Activated T-cell treated with anti-CD3 and anti-CD28 coated beads, Interleukin-2, amount 50 U/mL, for 24 hours (primary cell): Measurements from ENCODE around the gene COX7A2L.

Experiments
- DNase-seq: peaks from one replicate; pipeline ENCODE4 v3.0.0-alpha.2; 2020
- H3K27ac Mint-ChIP-seq: 2 replicates; pipeline ENCODE4 v1.8.0; 2020; ENCODE audit warnings: mild to moderate bottlenecking, mixed read lengths
- H3K27me3 Mint-ChIP-seq: 2 replicates; pipeline ENCODE4 v1.8.0; 2020; ENCODE audit warnings: mixed read lengths
- H3K36me3 Mint-ChIP-seq: 2 replicates; pipeline ENCODE4 v1.8.0; 2020; ENCODE audit warnings: low read depth, mixed read lengths
- H3K4me1 Mint-ChIP-seq: 2 replicates; pipeline ENCODE4 v1.8.0; 2020; ENCODE audit warnings: low read depth, mixed read lengths
- H3K4me3 Mint-ChIP-seq: 2 replicates; pipeline ENCODE4 v1.8.0; 2020; ENCODE audit warnings: mild to moderate bottlenecking, moderate library complexity, mixed read lengths
- H3K9me3 Mint-ChIP-seq: 2 replicates; pipeline ENCODE4 v1.8.0; 2020; ENCODE audit warnings: mixed read lengths

The COX7A2L gene

DNA sequence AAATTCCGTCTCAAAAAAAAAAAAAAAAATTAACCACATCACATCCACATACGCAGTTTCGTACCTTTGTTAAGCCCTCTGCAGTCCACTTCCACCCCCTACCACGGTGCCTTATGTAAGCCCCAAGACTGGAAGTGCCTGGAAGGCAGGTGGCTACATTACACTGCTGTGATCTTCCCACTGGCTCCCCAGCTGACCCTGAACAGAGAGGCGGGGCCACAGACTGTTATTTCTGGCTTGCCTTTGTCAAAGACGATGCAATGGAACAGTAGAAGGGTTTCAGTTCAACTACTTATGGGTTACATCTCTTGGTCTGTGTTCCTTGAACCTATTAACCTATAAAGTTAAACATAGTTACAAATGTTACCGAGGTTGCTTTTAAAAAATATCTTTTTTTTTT is 15.7 kb upstream of the COX7A2L start:
- Mint-ChIP-seq H3K27me3 (no peaks in the 10 kb centered on the region), H3K36me3 (no peaks in the 10 kb centered on the region), H3K9me3 (no peaks in the 10 kb centered on the region), H3K4me1 (no peaks in the 10 kb centered on the region), H3K4me3 (no peak overlapping the region), H3K27ac (no peak overlapping the region)
- no peak for DNase-seq

DNA sequence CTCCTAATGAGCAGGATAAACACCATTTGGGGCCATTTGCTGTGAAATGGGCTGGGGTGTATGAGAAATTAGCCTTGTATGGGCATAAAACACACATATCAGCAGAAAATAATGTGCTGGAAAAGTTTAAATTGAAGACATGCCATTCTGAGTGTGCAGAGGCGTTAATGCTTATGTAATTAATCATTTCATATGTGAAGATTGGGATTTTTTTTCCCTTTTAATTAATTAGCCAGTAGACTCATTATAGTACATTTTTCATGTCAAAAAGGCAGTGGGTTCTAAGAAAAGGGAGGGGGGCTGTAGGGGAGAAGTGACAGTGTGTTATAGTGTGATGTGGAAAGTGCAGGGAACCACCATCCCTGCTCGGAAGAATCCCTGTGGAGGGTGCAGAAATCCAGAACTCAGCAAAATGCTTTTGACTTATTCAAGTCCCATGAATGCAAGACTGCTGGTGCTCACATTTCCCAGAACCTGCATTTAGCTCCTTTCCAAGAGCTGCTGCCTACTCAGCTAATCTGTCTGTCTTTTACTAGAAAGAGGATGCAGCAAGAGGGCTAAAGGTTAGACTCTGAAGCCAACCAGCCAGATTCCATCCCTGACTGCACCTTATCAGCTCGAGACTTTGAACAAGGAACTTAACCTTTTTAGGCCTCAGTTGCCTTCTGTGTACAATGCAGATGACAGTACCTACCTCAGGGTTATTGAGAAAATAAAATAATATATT is 11.6 kb upstream of the COX7A2L start:
- no peak for DNase-seq
- peaks cover 6% of the 10 kb centered on the region for H3K4me1 Mint-ChIP-seq

DNA sequence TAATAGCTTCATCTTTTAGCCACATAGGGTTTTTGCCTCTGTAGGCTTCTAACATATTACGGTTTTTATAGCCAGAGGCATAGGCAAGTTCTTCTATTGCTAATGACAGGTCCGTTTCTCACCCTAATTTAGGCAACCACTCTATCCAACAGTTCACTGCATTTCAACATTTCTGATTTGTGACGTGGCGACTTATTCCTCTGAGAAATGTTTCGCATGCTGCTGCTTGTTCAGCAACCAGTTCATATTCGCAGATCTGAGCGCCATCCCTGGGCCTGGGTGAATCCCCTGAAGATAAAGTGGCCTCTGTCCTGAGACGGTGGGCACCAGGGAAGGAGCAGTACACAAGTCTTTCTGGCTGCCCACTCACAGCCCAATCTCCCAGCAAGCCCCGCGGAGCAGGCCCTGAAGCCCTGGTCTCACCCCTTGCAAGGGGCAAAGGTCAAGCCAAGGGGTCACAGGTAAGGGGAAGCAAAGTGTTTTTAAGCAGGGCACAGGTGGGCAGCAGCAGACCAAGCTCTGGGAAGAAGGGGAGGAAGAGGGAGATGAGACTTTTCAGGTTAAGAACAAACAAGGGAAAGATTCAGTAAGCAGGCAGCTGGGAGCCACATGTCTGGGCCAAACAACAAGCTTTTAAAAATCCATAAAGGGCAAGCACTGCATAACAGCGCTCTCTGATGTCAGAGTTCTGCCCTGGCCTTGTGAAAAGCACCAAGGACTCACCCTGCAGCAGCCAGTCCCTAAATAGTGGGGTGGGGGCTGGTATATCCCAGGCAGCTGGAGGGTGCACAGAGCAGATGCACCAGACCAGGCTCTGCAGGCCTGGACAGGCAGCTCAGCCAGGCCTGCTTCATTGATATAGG is 10.8 kb upstream of the COX7A2L start:
- Mint-ChIP-seq H3K4me3 (no peak overlapping the region), H3K36me3 (no peaks in the 10 kb centered on the region), H3K4me1 (peaks cover 7% of the 10 kb centered on the region), H3K27me3 (no peaks in the 10 kb centered on the region), H3K27ac (no peak overlapping the region), H3K9me3 (no peaks in the 10 kb centered on the region)
- DNase-seq, result no peak

More for the DNA sequence above, 11.6 kb upstream of the COX7A2L start:
- no peak overlapping the region for H3K27ac Mint-ChIP-seq
- H3K27me3 Mint-ChIP-seq, result no peaks in the 10 kb centered on the region
- no peaks in the 10 kb centered on the region for H3K36me3 Mint-ChIP-seq
- H3K4me3 Mint-ChIP-seq, result no peak overlapping the region
- no peaks in the 10 kb centered on the region for H3K9me3 Mint-ChIP-seq

DNA sequence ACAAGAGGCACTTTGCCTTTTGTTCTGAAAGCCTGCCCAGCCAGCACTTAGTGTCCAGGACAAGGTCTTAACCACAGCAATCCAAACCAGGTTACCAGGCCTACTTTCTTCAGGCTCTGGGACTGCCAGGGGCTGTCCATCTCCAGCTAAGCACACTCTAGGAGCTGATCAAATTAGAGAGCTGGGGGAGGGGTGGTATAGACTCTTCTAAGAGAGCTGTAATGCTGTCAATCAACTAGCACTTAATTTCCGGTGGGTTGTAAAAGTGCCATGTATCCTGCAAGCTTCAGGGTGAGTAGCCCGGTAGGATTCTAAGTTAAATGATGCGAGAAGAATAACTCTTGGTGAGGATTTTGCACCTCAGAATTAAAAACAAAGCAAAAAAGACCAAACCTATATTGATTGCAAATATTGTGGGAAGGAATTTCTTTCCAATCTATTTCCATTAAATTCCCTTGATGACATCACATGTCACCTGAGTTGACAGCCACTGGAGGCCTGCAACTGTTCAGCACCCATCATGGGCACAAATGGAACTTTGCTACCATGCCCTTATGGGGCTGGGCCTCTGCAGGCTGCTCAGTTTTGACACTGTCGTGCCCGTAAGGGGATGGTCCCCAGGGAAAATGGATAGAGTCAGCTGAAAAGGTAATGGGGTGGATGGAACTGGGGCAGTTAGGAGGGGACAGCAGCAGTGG is 8.7 kb upstream of the COX7A2L start:
- H3K9me3 Mint-ChIP-seq, result no peaks in the 10 kb centered on the region
- H3K36me3 Mint-ChIP-seq, result no peaks in the 10 kb centered on the region
- no peaks in the 10 kb centered on the region for H3K27me3 Mint-ChIP-seq
- peaks cover 7% of the 10 kb centered on the region for H3K4me1 Mint-ChIP-seq
- H3K4me3 Mint-ChIP-seq, result no peak overlapping the region
- DNase-seq, result no peak
- no peak overlapping the region for H3K27ac Mint-ChIP-seq

DNA sequence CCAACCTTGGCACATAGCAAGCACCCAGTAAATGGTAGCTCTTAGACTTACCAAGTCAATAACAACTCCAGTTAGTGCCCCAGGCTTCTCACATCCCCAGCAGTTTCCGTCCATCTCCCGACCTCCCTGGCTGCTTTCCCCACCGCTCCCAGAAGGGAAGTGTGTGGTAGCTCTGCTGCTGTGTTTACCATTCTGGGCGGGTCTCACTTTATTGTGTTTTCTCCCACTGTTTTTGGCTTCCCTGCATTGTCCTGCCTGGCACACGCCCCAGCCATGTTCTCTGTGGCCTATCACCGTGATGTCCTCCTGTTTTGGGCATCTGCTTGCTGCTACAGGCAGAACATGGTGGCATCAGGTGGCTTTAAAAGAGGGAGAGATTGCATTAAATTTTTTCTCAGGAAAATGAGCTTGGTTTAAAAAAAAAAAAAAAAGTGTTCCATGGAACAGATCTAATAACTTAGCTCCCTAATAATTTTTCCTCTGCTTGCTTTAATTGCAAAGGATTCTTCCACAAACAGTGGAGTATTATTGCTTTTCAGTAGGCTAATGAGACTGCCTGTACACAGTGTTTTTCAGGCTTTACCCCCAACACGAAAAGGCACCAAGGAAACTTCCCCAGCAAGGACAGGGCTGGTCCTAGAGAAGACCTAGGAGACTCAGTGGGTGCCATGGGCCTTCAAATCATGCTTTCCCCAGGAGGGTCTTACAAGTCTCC is 8.0 kb upstream of the COX7A2L start:
- DNase-seq, result no peak
- Mint-ChIP-seq H3K36me3 (no peaks in the 10 kb centered on the region), H3K9me3 (no peaks in the 10 kb centered on the region), H3K4me3 (no peak overlapping the region), H3K27ac (no peak overlapping the region), H3K4me1 (peaks cover 7% of the 10 kb centered on the region), H3K27me3 (no peaks in the 10 kb centered on the region)

DNA sequence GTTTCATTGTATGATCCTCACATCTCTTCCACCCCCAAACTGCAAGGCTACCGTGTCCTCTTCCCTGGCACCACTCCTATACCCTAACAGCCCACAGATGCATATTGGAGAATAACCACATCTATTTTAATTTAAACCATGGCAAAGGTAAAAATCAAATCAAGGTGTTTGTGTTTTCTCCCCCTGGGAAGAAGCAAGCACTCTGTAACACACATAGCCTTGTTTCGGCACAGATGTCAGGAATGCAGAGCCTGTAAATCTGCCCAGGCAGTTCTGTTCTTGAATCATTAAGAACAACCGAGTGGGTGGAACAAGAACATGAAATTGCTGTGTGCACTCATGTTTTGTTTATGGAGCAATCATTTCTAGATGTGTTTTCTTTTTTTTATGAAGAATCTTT is 6.8 kb upstream of the COX7A2L start:
- Mint-ChIP-seq H3K27ac (no peak overlapping the region), H3K36me3 (no peaks in the 10 kb centered on the region), H3K27me3 (no peaks in the 10 kb centered on the region), H3K4me1 (peaks cover 7% of the 10 kb centered on the region), H3K4me3 (no peak overlapping the region), H3K9me3 (no peaks in the 10 kb centered on the region)
- DNase-seq, result no peak

DNA sequence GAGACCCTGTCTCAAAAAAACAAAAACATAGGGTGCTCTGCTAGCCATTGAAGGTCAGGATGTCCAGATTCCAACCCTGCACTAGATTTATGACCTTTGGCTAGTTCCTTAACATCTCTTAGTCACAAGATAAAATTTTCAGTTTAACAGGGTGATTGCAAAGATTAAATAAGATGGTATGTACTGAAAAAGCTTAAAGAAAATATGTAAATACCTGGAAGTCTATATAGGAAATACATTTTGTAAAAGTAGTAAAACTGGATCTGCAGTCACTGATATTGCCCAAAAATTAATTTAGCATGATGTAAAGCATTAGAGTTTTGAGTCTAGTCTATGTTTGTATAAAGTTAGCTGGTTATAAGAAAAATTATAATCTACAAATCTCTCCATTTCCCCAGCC is 5.4 kb upstream of the COX7A2L start:
- Mint-ChIP-seq H3K4me1 (peaks cover 18% of the 10 kb centered on the region), H3K27me3 (no peaks in the 10 kb centered on the region), H3K9me3 (no peaks in the 10 kb centered on the region), H3K4me3 (no peak overlapping the region), H3K36me3 (no peaks in the 10 kb centered on the region), H3K27ac (no peak overlapping the region)
- no peak for DNase-seq

DNA sequence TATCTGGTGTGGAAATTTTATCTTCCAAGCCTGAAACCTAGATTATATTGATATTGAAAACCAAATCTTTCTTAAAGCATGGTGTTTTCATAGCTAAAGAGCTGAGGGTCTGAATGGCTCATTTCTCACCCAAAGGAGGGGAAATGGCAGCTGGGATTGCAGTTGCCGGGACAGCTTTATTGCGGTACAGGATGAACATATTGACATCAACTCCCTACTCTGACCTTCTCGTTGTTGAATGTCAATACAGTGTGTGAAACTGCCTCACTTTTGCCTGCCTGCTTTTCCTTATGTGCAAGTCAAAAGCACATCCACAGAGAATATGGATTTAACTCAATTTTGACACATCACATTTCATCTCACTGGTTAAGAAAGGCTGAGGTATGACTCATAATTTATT is 3.6 kb upstream of the COX7A2L start:
- peaks cover 23% of the 10 kb centered on the region for H3K4me1 Mint-ChIP-seq
- no peak overlapping the region for H3K27ac Mint-ChIP-seq
- DNase-seq, result no peak
- H3K27me3 Mint-ChIP-seq, result no peaks in the 10 kb centered on the region
- H3K9me3 Mint-ChIP-seq, result no peaks in the 10 kb centered on the region
- peaks cover 16% of the 10 kb centered on the region for H3K36me3 Mint-ChIP-seq
- H3K4me3 Mint-ChIP-seq, result no peak overlapping the region

DNA sequence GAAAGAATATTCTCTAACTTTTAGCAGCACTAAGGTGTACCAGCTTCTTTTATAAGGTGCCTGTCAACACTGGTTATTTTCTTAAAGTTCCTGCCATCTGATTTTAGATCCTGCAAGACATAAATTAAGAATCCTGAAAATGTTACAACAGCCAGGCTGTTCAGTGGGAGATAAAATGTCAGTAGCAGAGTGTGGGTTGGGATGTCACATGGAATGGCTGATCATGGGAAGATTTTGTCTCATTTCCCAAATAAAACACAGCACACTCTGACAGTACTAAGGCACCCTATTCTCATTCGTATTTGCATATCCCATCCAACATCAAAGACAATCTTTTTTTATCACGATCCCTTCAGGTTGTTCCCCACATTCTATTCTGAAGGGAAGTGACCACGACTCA is 2.4 kb upstream of the COX7A2L start:
- H3K4me3 Mint-ChIP-seq, result no peak overlapping the region
- H3K9me3 Mint-ChIP-seq, result no peaks in the 10 kb centered on the region
- peaks cover 34% of the 10 kb centered on the region for H3K4me1 Mint-ChIP-seq
- H3K36me3 Mint-ChIP-seq, result peaks cover 21% of the 10 kb centered on the region
- no peaks in the 10 kb centered on the region for H3K27me3 Mint-ChIP-seq
- no peak overlapping the region for H3K27ac Mint-ChIP-seq
- DNase-seq, result no peak

DNA sequence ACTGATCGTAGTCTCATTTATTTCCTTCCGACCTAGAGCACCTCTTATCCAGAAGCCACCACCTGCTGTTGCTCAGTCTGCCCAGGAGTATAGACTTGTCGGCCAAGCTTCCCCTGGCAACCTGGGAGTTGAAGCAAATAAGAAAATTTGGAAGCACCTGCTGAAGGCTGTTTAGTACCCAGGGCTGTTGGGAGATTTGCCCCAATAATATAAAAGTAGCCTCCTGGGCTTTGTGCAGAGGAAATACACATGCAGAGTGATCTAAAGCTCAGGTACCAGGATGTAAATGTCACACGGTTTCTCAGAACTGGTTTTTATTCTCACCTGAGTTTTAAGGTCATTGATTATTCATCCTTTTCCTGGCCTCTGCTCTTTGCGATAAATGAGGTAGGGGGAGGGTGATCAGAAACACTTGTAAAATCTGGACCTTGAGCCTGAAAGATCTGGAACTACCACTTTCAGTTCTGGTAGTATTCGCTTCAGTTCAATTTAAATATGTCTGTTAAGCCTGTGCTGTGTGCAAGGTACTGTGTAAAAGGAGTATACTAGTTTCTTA is 789 bp upstream of the COX7A2L start:
- H3K36me3 Mint-ChIP-seq, result peaks cover 32% of the 10 kb centered on the region
- peak overlapping the region; percentile 100 for H3K27ac Mint-ChIP-seq
- H3K4me3 Mint-ChIP-seq, result peak overlapping the region; percentile 88
- no peak for DNase-seq
- no peaks in the 10 kb centered on the region for H3K9me3 Mint-ChIP-seq
- peaks cover 44% of the 10 kb centered on the region for H3K4me1 Mint-ChIP-seq
- H3K27me3 Mint-ChIP-seq, result no peaks in the 10 kb centered on the region

DNA sequence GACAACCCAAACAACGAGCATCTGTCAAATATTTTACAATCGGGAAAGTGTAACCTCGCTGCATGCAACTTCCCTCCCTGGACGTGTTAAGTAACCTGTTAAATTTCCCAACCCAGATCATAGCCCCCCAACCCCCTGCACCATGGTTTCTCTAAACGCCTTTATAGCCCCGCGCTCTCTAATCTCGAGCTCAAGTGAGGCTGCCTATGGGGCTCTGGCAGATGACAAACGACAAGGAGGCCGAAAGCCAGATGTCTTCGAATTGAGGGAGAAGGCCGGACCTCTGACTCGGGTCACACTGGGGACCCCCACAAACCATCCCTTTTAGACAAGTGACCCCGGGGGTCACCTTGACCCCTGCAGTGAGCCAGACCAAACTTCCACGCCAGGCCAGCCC is 526 bp downstream of the COX7A2L start:
- H3K4me1 Mint-ChIP-seq, result peaks cover 53% of the 10 kb centered on the region
- no peaks in the 10 kb centered on the region for H3K27me3 Mint-ChIP-seq
- H3K9me3 Mint-ChIP-seq, result no peaks in the 10 kb centered on the region
- peaks cover 41% of the 10 kb centered on the region for H3K36me3 Mint-ChIP-seq
- peak overlapping the region; percentile 88 for H3K4me3 Mint-ChIP-seq
- no peak for DNase-seq
- peak overlapping the region; percentile 100 for H3K27ac Mint-ChIP-seq

DNA sequence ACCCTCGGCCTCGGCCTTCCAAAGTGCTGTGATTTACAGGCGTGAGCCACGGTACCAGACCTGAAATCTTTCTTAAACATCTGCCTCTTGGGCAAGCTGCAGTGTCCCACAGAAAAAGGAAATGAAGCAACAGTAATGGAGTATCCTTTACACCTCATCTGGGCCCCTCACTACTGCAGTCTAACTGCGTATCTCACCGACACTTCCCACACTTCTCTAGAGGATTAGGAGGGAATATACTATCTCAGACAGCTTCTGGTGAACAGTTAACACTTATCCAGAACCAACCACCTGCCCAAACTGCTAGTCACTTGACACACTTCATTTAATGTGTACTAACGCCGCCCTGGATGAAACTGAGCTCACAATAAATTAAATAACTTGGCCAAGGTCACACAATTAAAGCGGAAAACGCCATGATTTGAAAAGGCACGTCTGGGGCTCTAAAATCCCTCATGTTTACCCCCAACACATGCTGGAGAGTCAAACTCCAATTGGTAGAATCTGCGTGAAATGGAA is 993 bp downstream of the COX7A2L start:
- no peak for DNase-seq
- H3K9me3 Mint-ChIP-seq, result no peaks in the 10 kb centered on the region
- H3K4me1 Mint-ChIP-seq, result peaks cover 56% of the 10 kb centered on the region
- H3K36me3 Mint-ChIP-seq, result peaks cover 44% of the 10 kb centered on the region
- H3K27me3 Mint-ChIP-seq, result no peaks in the 10 kb centered on the region
- peak overlapping the region; percentile 100 for H3K27ac Mint-ChIP-seq
- peak overlapping the region; percentile 88 for H3K4me3 Mint-ChIP-seq

DNA sequence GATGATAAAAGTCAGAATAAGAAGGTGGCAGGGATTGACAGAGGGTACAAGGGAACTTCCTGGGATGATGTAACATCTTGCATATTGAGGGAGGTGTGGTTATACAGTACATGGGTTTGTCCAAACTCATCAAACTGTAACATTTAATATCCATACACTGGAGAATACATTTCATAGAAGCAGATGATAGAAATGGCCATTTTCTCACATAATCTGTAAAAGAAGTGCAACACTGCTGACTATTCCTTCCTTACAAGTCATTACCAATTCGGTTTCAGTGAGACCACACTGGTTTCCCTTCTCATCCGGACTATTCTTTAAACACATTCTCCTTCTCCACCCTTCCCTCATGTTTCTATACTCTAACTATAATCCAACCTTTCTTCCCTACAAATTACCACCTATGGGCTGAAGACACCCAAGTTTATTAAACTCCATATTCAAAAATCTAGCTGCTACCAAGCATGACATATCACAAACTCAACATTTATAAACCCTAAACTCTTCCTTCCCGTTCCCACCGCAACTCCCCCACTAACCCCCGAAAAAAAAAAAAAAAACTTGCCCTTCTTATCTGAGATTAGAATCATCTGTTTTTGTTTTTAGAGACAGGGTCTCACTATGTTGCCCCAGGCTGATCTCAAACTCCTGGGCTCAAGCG is 1.6 kb downstream of the COX7A2L start:
- Mint-ChIP-seq H3K36me3 (peaks cover 48% of the 10 kb centered on the region), H3K4me3 (peak overlapping the region; percentile 88), H3K4me1 (peaks cover 62% of the 10 kb centered on the region), H3K27ac (peak overlapping the region; percentile 100), H3K9me3 (no peaks in the 10 kb centered on the region), H3K27me3 (no peaks in the 10 kb centered on the region)
- DNase-seq, result no peak
